Chondrocyte (in vitro differentiated cells): ENCODE data around the gene NSG1. TPM values are rescaled to one million over a fixed set of nuclear protein-coding genes. Genes with fewer than 3 reads are reported as not detected.
A peak's percentile ranks its signal among the peaks of the same experiment; 100 is the strongest.

Experiments used
- DNase-seq: peaks from one replicate; pipeline ENCODE4 v3.0.0; 2021; ENCODE audit warnings: mixed read lengths, low spot score
- H3K27ac Mint-ChIP-seq: one replicate; pipeline ENCODE4 v1.8.0; 2021; ENCODE audit warnings: mild to moderate bottlenecking, moderate library complexity, mixed read lengths; ENCODE audit not compliant: unreplicated experiment
- H3K27me3 Mint-ChIP-seq: 2 replicates; pipeline ENCODE4 v1.8.0; 2021; ENCODE audit warnings: low read depth, mixed read lengths
- H3K36me3 Mint-ChIP-seq: 2 replicates; pipeline ENCODE4 v1.8.0; 2021; ENCODE audit warnings: low read depth, mixed read lengths
- H3K4me1 Mint-ChIP-seq: 2 replicates; pipeline ENCODE4 v1.8.0; 2021; ENCODE audit warnings: low read depth, mild to moderate bottlenecking, mixed read lengths
- H3K4me3 Mint-ChIP-seq: one replicate; pipeline ENCODE4 v1.8.0; 2021; ENCODE audit warnings: mild to moderate bottlenecking, moderate library complexity, mixed read lengths; ENCODE audit not compliant: unreplicated experiment
- H3K9me3 Mint-ChIP-seq: 2 replicates; pipeline ENCODE4 v1.8.0; 2021; ENCODE audit warnings: low read depth, mixed read lengths
- CTCF ChIP-seq: fragments of 200-600 bp; sonication (generic); IDR thresholded peaks from 2 replicates; pipeline ENCODE4 v1.5.0; 2021; ENCODE audit warnings: antibody characterized with exemption, mild to moderate bottlenecking, moderate library complexity
- total RNA-seq: library from RNA; stranded (reverse); gene quantifications from 3 replicates; pipeline ENCODE4 v1.2.1, GENCODE V29; 2021

NSG1 gene
- total RNA-seq, 1 donor from 2014 or later, result 0.42 TPM

DNA sequence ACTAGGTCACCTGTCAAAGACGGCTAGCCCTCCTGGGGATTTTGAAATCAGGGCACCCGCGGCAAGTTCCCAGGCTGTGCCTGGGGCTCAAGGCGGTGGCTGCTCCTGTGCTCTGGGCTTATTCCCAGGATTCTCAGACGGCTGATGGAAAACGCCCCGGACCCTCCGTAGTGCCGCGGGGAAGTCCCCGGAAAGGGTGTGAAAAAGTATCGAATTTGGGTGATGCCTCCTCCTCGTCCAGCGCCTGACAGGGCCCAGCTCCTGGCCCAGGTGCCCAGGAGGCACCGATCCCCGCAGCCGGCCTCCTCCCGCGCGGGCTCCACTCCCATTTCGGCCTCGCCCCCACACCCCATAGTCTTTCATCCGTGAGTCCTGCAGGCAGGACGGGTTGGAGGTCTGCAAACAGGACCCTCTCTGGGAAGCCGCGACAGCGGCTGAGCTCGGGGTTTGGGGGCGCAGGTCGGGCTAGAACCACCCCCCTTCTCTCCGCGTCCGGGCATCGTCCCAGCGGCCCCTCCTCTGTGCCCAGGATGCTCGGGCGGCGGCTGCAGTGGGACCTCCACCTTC, 1.1 kb upstream of the NSG1 start:
- Mint-ChIP-seq H3K4me3 (peak overlapping the region; percentile 66), H3K9me3 (no peaks in the 10 kb centered on the region), H3K4me1 (peaks cover 11% of the 10 kb centered on the region), H3K36me3 (peaks cover 2% of the 10 kb centered on the region), H3K27me3 (peaks cover 66% of the 10 kb centered on the region), H3K27ac (no peak overlapping the region)
- TF ChIP-seq CTCF, result no peak
- no peak for DNase-seq

DNA sequence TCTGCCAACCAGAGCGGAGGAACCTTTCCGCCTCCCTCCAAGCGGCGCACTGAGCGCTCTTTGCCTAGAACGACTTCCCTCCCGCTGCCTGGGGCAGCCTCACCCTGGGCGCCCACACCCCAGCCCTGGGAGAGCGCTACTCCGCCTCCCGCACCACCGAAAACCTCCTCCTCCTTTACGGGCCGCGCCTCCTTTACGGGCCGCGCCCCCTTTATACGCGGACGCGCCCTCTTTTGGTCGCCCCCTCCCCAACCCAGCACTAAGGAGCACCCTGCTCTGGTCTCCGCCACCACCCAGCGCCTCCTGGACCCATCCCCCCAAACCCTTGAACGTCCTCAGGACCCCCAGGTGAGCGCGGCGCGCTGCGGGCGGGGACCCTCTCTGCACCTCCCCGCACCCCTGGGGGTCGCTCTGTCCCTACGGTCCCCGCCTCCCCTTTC, 586 bp upstream of the NSG1 start:
- TF ChIP-seq CTCF, result no peak
- Mint-ChIP-seq H3K36me3 (peaks cover 2% of the 10 kb centered on the region), H3K9me3 (no peaks in the 10 kb centered on the region), H3K4me1 (peaks cover 11% of the 10 kb centered on the region), H3K4me3 (peak overlapping the region; percentile 66), H3K27me3 (peaks cover 64% of the 10 kb centered on the region), H3K27ac (no peak overlapping the region)
- DNase-seq, result no peak

DNA sequence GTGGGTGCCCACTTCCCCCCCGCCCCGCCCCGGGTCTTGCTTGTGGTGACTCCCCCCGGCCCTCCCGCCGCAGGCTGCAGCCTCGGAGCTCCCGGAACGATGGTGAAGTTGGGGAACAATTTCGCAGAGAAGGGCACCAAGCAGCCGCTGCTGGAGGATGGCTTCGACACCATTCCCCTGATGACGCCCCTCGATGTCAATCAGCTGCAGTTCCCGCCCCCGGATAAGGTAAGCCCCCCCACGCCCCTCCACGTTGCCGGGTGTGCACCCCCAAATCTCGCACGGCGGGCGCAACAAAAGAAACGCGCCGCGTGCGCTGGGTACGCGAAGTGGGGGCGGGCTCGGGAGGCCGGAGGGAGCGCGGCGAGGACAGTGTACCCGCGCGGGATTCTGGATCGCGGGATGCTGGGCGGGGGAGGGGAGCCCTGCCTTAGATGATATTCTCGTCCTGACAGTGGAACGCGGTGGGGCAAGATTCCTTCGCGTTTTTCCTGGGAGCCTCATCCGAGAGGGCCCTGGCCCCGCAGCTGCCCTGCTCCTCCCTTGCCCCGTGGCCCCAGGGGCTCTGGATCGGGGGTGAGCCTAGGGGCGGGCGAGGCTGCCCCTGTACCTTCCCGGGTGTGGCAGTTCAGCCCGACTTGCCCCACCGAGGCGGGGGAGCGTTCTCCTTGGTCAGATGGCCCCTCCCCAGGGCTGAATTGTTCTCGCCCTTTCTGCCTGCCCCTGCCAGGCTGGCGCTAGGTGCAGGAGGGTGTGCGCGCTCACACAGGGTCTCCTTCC, 819 bp downstream of the NSG1 start:
- peak; percentile 72 for DNase-seq
- Mint-ChIP-seq H3K9me3 (no peaks in the 10 kb centered on the region), H3K4me3 (peak overlapping the region; percentile 54), H3K36me3 (peaks cover 2% of the 10 kb centered on the region), H3K27ac (no peak overlapping the region), H3K27me3 (peaks cover 56% of the 10 kb centered on the region), H3K4me1 (peaks cover 11% of the 10 kb centered on the region)
- TF ChIP-seq CTCF, result no peak

- no peak for TF ChIP-seq CTCF
- H3K36me3 Mint-ChIP-seq, result peaks cover 2% of the 10 kb centered on the region
- H3K4me1 Mint-ChIP-seq, result peaks cover 11% of the 10 kb centered on the region
- H3K27ac Mint-ChIP-seq, result no peak overlapping the region
- no peak for DNase-seq
- H3K4me3 Mint-ChIP-seq, result peak overlapping the region; percentile 6
- no peaks in the 10 kb centered on the region for H3K9me3 Mint-ChIP-seq
- H3K27me3 Mint-ChIP-seq, result peaks cover 57% of the 10 kb centered on the region
These were observed 1.4 kb downstream of the NSG1 start for GRCh38 chr4:4388311-4388790.

DNA sequence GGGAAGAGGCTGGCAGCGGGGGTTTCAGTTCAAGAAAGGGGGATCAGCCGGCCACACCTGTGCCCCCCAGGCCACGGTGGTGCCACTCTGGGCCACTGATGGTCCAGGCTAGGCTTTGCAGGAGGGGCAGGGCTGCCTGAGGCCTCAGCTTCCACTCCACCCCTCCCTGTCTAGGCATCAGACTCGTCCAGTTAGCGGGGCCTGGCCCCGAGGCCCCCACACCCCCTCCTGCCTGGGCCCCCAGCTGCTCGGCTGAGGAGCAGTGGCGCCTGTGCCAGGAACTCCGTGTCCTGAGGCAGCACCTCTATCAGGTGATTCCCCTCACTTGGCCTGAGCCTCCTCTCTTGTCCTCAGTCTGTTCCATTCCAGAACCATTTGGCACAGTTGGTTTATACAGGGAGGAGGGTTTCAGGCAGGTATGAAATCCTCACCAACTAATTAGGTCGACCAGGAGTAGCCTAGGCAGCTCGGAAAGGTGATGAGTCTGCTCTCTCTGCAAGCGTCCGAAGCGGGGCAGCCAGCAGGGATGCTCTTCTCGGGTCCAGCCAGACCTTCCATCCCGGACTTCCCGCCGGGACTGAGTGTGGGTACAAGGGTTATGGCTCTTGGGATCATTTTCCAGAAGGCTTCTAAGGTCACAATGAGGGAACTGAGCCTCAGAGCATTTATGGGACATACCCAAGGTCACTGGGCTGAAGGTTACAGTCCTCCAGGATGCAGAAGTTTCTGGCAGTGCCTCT, 2.1 kb downstream of the NSG1 start:
- Mint-ChIP-seq H3K4me1 (peaks cover 11% of the 10 kb centered on the region), H3K36me3 (peaks cover 2% of the 10 kb centered on the region), H3K9me3 (no peaks in the 10 kb centered on the region), H3K4me3 (no peak overlapping the region), H3K27me3 (peaks cover 56% of the 10 kb centered on the region), H3K27ac (no peak overlapping the region)
- TF ChIP-seq CTCF, result no peak
- peak; percentile 73 for DNase-seq
